Neural progenitor cell (in vitro differentiated cells): ENCODE results near the gene VIL1. TPM values are rescaled to one million over a fixed set of nuclear protein-coding genes. Genes with fewer than 3 reads are reported as not detected.

Experiments used
- DNase-seq: peaks from one replicate; pipeline ENCODE4 v3.0.0-alpha.2; 2016; ENCODE audit warnings: low spot score
- H2AFZ ChIP-seq: fragments of 200-600 bp; sonication (generic); replicated peaks from 2 replicates; pipeline ENCODE4 v1.6.1; 2016; ENCODE audit warnings: antibody characterized with exemption
- H3F3A ChIP-seq: fragments of 200-600 bp; sonication (generic); 2 replicates; pipeline ENCODE4 v1.6.1; 2016; ENCODE audit warnings: antibody characterized with exemption, low read depth
- H3K27ac ChIP-seq: fragments of 200-600 bp; sonication (generic); 2 replicates; pipeline ENCODE4 v1.5.1; 2016; ENCODE audit warnings: mild to moderate bottlenecking
- H3K27me3 ChIP-seq: fragments of 200-600 bp; sonication (generic); 2 replicates; pipeline ENCODE4 v1.6.1; 2016; ENCODE audit warnings: mild to moderate bottlenecking, moderate library complexity
- H3K36me3 ChIP-seq: fragments of 200-600 bp; sonication (generic); 2 replicates; pipeline ENCODE4 v1.5.1; 2016
- H3K4me1 ChIP-seq: fragments of 200-600 bp; sonication (generic); 2 replicates; pipeline ENCODE4 v1.6.1; 2016; ENCODE audit warnings: mixed run types
- H3K4me2 ChIP-seq: fragments of 200-600 bp; sonication (generic); 2 replicates; pipeline ENCODE4 v1.6.1; 2016
- H3K4me3 ChIP-seq: fragments of 200-600 bp; sonication (generic); 2 replicates; pipeline ENCODE4 v1.5.1; 2016
- H3K79me2 ChIP-seq: fragments of 200-600 bp; sonication (generic); 2 replicates; pipeline ENCODE4 v1.6.1; 2016; ENCODE audit warnings: low read depth
- H3K9ac ChIP-seq: fragments of 200-600 bp; sonication (generic); 2 replicates; pipeline ENCODE4 v1.6.1; 2016
- H3K9me3 ChIP-seq: fragments of 200-600 bp; sonication (generic); 2 replicates; pipeline ENCODE4 v1.5.1; 2016; ENCODE audit warnings: low read depth
- H4K20me1 ChIP-seq: fragments of 200-600 bp; sonication (generic); 2 replicates; pipeline ENCODE4 v1.6.1; 2016; ENCODE audit warnings: low read depth
- H3K27ac Mint-ChIP-seq: 3 replicates; pipeline ENCODE4 v1.8.0; 2021; ENCODE audit warnings: mixed read lengths
- H3K27me3 Mint-ChIP-seq: 2 replicates; pipeline ENCODE4 v1.8.0; 2022; ENCODE audit warnings: low read depth, mild to moderate bottlenecking, inconsistent platforms, moderate library complexity, mixed read lengths; ENCODE audit not compliant: insufficient read depth
- H3K36me3 Mint-ChIP-seq: 3 replicates; pipeline ENCODE4 v1.8.0; 2021; ENCODE audit warnings: mixed read lengths
- H3K4me1 Mint-ChIP-seq: 3 replicates; pipeline ENCODE4 v1.8.0; 2021; ENCODE audit warnings: mixed read lengths
- H3K4me3 Mint-ChIP-seq: 3 replicates; pipeline ENCODE4 v1.8.0; 2021; ENCODE audit warnings: mild to moderate bottlenecking, moderate library complexity, mixed read lengths
- H3K9me3 Mint-ChIP-seq: 3 replicates; pipeline ENCODE4 v1.8.0; 2020; ENCODE audit warnings: mixed read lengths
- CTCF ChIP-seq: fragments of 200-600 bp; sonication (generic); IDR thresholded peaks from 2 replicates; pipeline ENCODE4 v1.5.1; 2017; ENCODE audit warnings: antibody characterized with exemption, mild to moderate bottlenecking
- EZH2 ChIP-seq: fragments of 200-600 bp; sonication (generic); IDR thresholded peaks from 2 replicates; pipeline ENCODE4 v1.6.1; 2017; ENCODE audit warnings: antibody characterized with exemption, mild to moderate bottlenecking, moderate library complexity
- EZH2phosphoT487 ChIP-seq: fragments of 200-600 bp; sonication (generic); IDR thresholded peaks from 2 replicates; pipeline ENCODE4 v1.6.1; 2017; ENCODE audit warnings: antibody characterized with exemption
- total RNA-seq: library from RNA; depleted of rRNA; stranded (reverse); fragments of >200 nt; gene quantifications from 2 replicates; pipeline ENCODE4 v1.2.3, GENCODE V29; 2015; ENCODE audit warnings: low replicate concordance

The VIL1 gene
- total RNA-seq, 1 donor from 2014 or later = not detected

- H3K36me3 ChIP-seq = peaks cover 21% of the 10 kb centered on the region
- H3K9ac ChIP-seq = no peak overlapping the region
- H3K27me3 Mint-ChIP-seq = no peaks in the 10 kb centered on the region
- H3F3A ChIP-seq = no peaks in the 10 kb centered on the region
- H3K9me3 ChIP-seq = no peaks in the 10 kb centered on the region
- H3K27me3 ChIP-seq = no peaks in the 10 kb centered on the region
- no peak overlapping the region for H2AFZ ChIP-seq
- H3K4me1 Mint-ChIP-seq = no peaks in the 10 kb centered on the region
- H3K4me2 ChIP-seq = no peak overlapping the region
- peaks cover 18% of the 10 kb centered on the region for H3K36me3 Mint-ChIP-seq
- no peaks in the 10 kb centered on the region for H3K4me1 ChIP-seq
- H3K27ac Mint-ChIP-seq = no peak overlapping the region
- no peak overlapping the region for H3K4me3 Mint-ChIP-seq
- H3K9me3 Mint-ChIP-seq = no peaks in the 10 kb centered on the region
- no peak for DNase-seq
- H3K4me3 ChIP-seq = no peak overlapping the region
- H3K79me2 ChIP-seq = no peaks in the 10 kb centered on the region
- TF ChIP-seq CTCF = no peak
- TF ChIP-seq EZH2 = no peak
- TF ChIP-seq EZH2phosphoT487 = no peak
- H4K20me1 ChIP-seq = no peaks in the 10 kb centered on the region
- peak overlapping the region; percentile 16 for H3K27ac ChIP-seq
These were observed 57.8 kb downstream of the VIL1 start for GRCh38 chr2:218476676-218477075.

- no peak for TF ChIP-seq CTCF
- TF ChIP-seq EZH2 = no peak
- TF ChIP-seq EZH2phosphoT487 = no peak
- Histone ChIP-seq H3K4me1 (no peaks in the 10 kb centered on the region), H3K27ac (peak overlapping the region; percentile 16), H3K79me2 (no peaks in the 10 kb centered on the region), H4K20me1 (no peaks in the 10 kb centered on the region), H3K9me3 (no peaks in the 10 kb centered on the region), H3K27me3 (no peaks in the 10 kb centered on the region), H3F3A (no peaks in the 10 kb centered on the region), H2AFZ (no peak overlapping the region), H3K36me3 (peaks cover 19% of the 10 kb centered on the region), H3K9ac (no peak overlapping the region), H3K4me3 (no peak overlapping the region), H3K4me2 (no peak overlapping the region)
- no peak for DNase-seq
- no peak overlapping the region for H3K27ac Mint-ChIP-seq
- no peaks in the 10 kb centered on the region for H3K9me3 Mint-ChIP-seq
- no peak overlapping the region for H3K4me3 Mint-ChIP-seq
- peaks cover 15% of the 10 kb centered on the region for H3K36me3 Mint-ChIP-seq
- no peaks in the 10 kb centered on the region for H3K27me3 Mint-ChIP-seq
- H3K4me1 Mint-ChIP-seq = no peaks in the 10 kb centered on the region
These were observed 58.3 kb downstream of the VIL1 start for GRCh38 chr2:218477247-218477646.

- no peak overlapping the region for H3K27ac ChIP-seq
These were observed 59.6 kb downstream of the VIL1 start for GRCh38 chr2:218478544-218478943.

More at GRCh38 chr2:218478544-218478943, 59.6 kb downstream of the VIL1 start:
- no peak for DNase-seq
- Mint-ChIP-seq H3K27me3 (no peaks in the 10 kb centered on the region), H3K9me3 (no peaks in the 10 kb centered on the region), H3K4me3 (no peak overlapping the region), H3K27ac (no peak overlapping the region), H3K36me3 (peaks cover 14% of the 10 kb centered on the region), H3K4me1 (no peaks in the 10 kb centered on the region)
- Histone ChIP-seq H3K79me2 (no peaks in the 10 kb centered on the region), H3K9me3 (no peaks in the 10 kb centered on the region), H3K27me3 (no peaks in the 10 kb centered on the region), H4K20me1 (no peaks in the 10 kb centered on the region), H3K9ac (no peak overlapping the region), H3K4me1 (no peaks in the 10 kb centered on the region), H3K36me3 (peaks cover 17% of the 10 kb centered on the region), H2AFZ (no peak overlapping the region), H3K4me3 (no peak overlapping the region), H3F3A (no peaks in the 10 kb centered on the region), H3K4me2 (no peak overlapping the region)
- TF ChIP-seq EZH2 = no peak
- TF ChIP-seq CTCF = no peak
- no peak for TF ChIP-seq EZH2phosphoT487
